ENCODE data around the gene C7. TPM values are rescaled to one million over a fixed set of nuclear protein-coding genes. Genes with fewer than 3 reads are reported as not detected.

C7 gene
- total and polyA plus RNA-seq, 10 of the 15 experiments (the other 5 are each of a cell fraction or from before 2014, with no cell fraction given), result 0.90 TPM; not detected in 9

GRCh38 chr5:40915341-40915926 lies 6.1 kb downstream of the C7 start:
- in situ Hi-C loops (cut with MboI), result no loop called here
- Histone ChIP-seq H3K4me1 (ENCODE audit: control insufficient read depth, insufficient read depth, low read length) (no peaks in the 10 kb centered on the region), H3K4me2 (ENCODE audit: control insufficient read depth, insufficient read depth) (no peak overlapping the region), H3K9ac (ENCODE audit: control insufficient read depth, insufficient read depth, low read length) (no peak overlapping the region), H4K20me1 (ENCODE audit: control insufficient read depth, insufficient read depth) (no peaks in the 10 kb centered on the region), H3K36me3 (ENCODE audit: control insufficient read depth in 2 of 2, insufficient read depth in 2 of 2, low read length in 1 of 2) (no peaks in the 10 kb centered on the region), H3K27ac (ENCODE audit: control insufficient read depth, insufficient read depth) (no peak overlapping the region), H3K4me3 (no peak overlapping the region), H3K9me3 (replicated peaks; ENCODE audit: control insufficient read depth, insufficient read depth, low read length) (no peaks in the 10 kb centered on the region), H3K27me3 (replicated peaks in 1 of 2; ENCODE audit: control insufficient read depth in 2 of 2, insufficient read depth in 2 of 2, low read length in 1 of 2) (no peaks in the 10 kb centered on the region), H2AFZ (ENCODE audit: control insufficient read depth, low read depth, low read length) (no peak overlapping the region), H3K79me2 (ENCODE audit: control insufficient read depth, insufficient read depth, low read length) (no peaks in the 10 kb centered on the region)
- POLR2A ChIA-PET, result no interaction called here
- no peak for TF ChIP-seq TBL1XR1 (IDR thresholded peaks at IDR 0.05; ENCODE audit: low read depth, low read length)
- no peak for TF ChIP-seq IKZF1 (conservative IDR thresholded peaks at IDR 0.05)
- TF ChIP-seq MTA2 (IDR thresholded peaks at IDR 0.05; ENCODE audit: low read depth), result no peak
- no peak for TF ChIP-seq GATAD2B (conservative IDR thresholded peaks at IDR 0.05; ENCODE audit: low read depth)
- no peak for TF ChIP-seq CBX5 (IDR thresholded peaks at IDR 0.05; ENCODE audit: low read depth)
- no peak for TF ChIP-seq RAD51 (IDR thresholded peaks at IDR 0.05)
- no peak for TF ChIP-seq NFYB (IDR thresholded peaks at IDR 0.05; ENCODE audit: insufficient read depth, low read depth, low read length)
- no peak for TF ChIP-seq IRF5 (IDR thresholded peaks at IDR 0.05; ENCODE audit: borderline replicate concordance)
- no peak for TF ChIP-seq ZNF24 (IDR thresholded peaks at IDR 0.05)
- no peak for TF ChIP-seq POLR2A (IDR thresholded peaks at IDR 0.05; ENCODE audit: low read depth, low read length)
- TF ChIP-seq SUPT20H (IDR thresholded peaks at IDR 0.05; ENCODE audit: borderline replicate concordance, control insufficient read depth, low read depth, low read length), result no peak
- TF ChIP-seq ATF3 (IDR thresholded peaks at IDR 0.05; ENCODE audit: borderline replicate concordance, extremely low read depth, low read depth, low read length), result no peak
- no peak for TF ChIP-seq MAX (IDR thresholded peaks at IDR 0.05; ENCODE audit: low read depth, low read length)
- TF ChIP-seq ZNF622 (IDR thresholded peaks at IDR 0.05), result no peak
- FAIRE-seq (no peak), DNase-seq (ENCODE audit: low read depth, low spot score) (no peak), ATAC-seq (no peak)
- WGBS (ENCODE audit: insufficient coverage, insufficient replicate concordance, low lambda C conversion rate, missing lambda C conversion rate), result 0% methylated on average over 3 of the region's 3 CpGs
- RAD21 ChIA-PET (ENCODE audit: unreplicated experiment), result no interaction called here
- no TSS peak for BruUV-seq (replicated peaks)
- CTCF ChIA-PET, result interaction anchor here (1.1 kb wide), 1 partner anchor 11 kb away, joined by 3 read pairs; no protein-coding TSS in a partner anchor
- SMC1A ChIA-PET (ENCODE audit: uncharacterized antibody, unreplicated experiment), result no interaction called here
- intact Hi-C loops (cut with micrococcal nuclease; ENCODE audit: unreplicated experiment), result no loop called here
